Memory B cell (primary cell): Measurements from ENCODE around the gene LDLRAD4.

ENCODE experiments used
- ATAC-seq: fragments of 150-1000 bp; cut with Tn5 transposase; 2 replicates; pipeline ENCODE4 v1.10.0; 2021; ENCODE audit warnings: low read depth, mild to moderate bottlenecking, moderate library complexity
- DNase-seq, 2 donors: peaks; one replicate each; pipeline ENCODE4 v3.0.0; 2022; ENCODE audit warnings: low spot score in 2 of 2
- H3K27ac Mint-ChIP-seq: one replicate; pipeline ENCODE4 v1.8.0; 2022; ENCODE audit warnings: mild to moderate bottlenecking, moderate library complexity, mixed read lengths
- H3K27me3 Mint-ChIP-seq: one replicate; pipeline ENCODE4 v1.8.0; 2022; ENCODE audit warnings: mixed read lengths
- H3K36me3 Mint-ChIP-seq: one replicate; pipeline ENCODE4 v1.8.0; 2022; ENCODE audit warnings: mild to moderate bottlenecking, mixed read lengths
- H3K4me1 Mint-ChIP-seq: one replicate; pipeline ENCODE4 v1.8.0; 2022; ENCODE audit warnings: mixed read lengths
- H3K4me3 Mint-ChIP-seq: one replicate; pipeline ENCODE4 v1.8.0; 2022; ENCODE audit warnings: mild to moderate bottlenecking, moderate library complexity, mixed read lengths
- H3K9me3 Mint-ChIP-seq: one replicate; pipeline ENCODE4 v1.8.0; 2022; ENCODE audit warnings: mixed read lengths

Gene LDLRAD4

GRCh38 chr18:13407484-13407883 is 188.9 kb downstream of the LDLRAD4 start:
- Mint-ChIP-seq H3K27me3 (no peaks in the 10 kb centered on the region), H3K36me3 (no peaks in the 10 kb centered on the region), H3K27ac (no peak overlapping the region), H3K9me3 (peaks cover 7% of the 10 kb centered on the region), H3K4me3 (no peak overlapping the region), H3K4me1 (no peaks in the 10 kb centered on the region)
- no peak for ATAC-seq
- DNase-seq: no peak

DNA sequence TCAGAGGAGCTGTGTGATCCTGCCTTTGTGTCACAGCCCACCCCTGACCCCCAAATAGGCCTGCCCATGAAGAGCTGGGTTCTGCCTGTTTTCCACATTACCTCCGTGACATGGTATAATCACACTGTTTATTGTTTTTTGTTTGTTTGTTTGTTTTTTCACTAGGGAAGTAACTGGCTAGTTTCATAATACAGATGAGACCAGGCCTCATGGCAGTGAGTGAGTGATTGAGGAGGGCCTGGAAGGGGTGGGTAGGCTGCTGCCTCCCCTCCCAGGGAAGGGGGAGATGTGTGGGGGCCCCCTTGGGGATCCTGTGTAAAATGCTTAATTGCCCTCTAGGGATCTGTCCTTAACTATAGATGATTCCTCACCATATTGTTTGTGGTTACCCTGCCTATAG is 190.5 kb downstream of the LDLRAD4 start:
- peaks cover 8% of the 10 kb centered on the region for H3K9me3 Mint-ChIP-seq
- no peaks in the 10 kb centered on the region for H3K27me3 Mint-ChIP-seq
- no peak for DNase-seq
- no peak overlapping the region for H3K27ac Mint-ChIP-seq
- no peaks in the 10 kb centered on the region for H3K4me1 Mint-ChIP-seq
- H3K4me3 Mint-ChIP-seq: no peak overlapping the region
- ATAC-seq: no peak
- H3K36me3 Mint-ChIP-seq: no peaks in the 10 kb centered on the region

DNA sequence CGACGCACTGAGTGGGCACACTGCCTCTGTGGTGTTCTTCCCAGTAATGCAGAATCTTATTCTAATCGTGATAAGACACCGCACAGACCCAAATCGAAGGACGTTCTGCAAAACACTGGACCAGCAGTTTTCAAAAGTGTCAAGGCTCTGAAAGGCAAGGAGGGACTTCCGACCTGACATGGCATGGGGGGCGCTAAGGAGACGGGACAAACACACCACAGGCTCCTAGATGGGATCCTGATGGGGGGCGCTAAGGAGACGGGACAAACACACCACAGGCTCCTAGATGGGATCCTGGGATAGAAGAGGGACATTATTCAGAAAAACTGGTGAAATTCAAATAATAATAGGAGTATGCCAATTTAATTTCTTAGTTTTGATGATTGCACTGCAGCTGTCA is 191.4 kb downstream of the LDLRAD4 start:
- H3K4me1 Mint-ChIP-seq: no peaks in the 10 kb centered on the region
- H3K36me3 Mint-ChIP-seq: no peaks in the 10 kb centered on the region
- no peak for ATAC-seq
- DNase-seq: no peak
- H3K27ac Mint-ChIP-seq: no peak overlapping the region
- H3K9me3 Mint-ChIP-seq: peaks cover 8% of the 10 kb centered on the region
- no peak overlapping the region for H3K4me3 Mint-ChIP-seq
- no peaks in the 10 kb centered on the region for H3K27me3 Mint-ChIP-seq

- ATAC-seq (no peak), DNase-seq (no peak)
- H3K4me3 Mint-ChIP-seq: no peak overlapping the region
- H3K9me3 Mint-ChIP-seq: peaks cover 8% of the 10 kb centered on the region
- no peaks in the 10 kb centered on the region for H3K36me3 Mint-ChIP-seq
- no peaks in the 10 kb centered on the region for H3K4me1 Mint-ChIP-seq
- H3K27me3 Mint-ChIP-seq: no peaks in the 10 kb centered on the region
- no peak overlapping the region for H3K27ac Mint-ChIP-seq
Measured at GRCh38 chr18:13410471-13410870, 191.9 kb downstream of the LDLRAD4 start.

- ATAC-seq: no peak
- no peaks in the 10 kb centered on the region for H3K36me3 Mint-ChIP-seq
- H3K4me3 Mint-ChIP-seq: no peak overlapping the region
- no peaks in the 10 kb centered on the region for H3K4me1 Mint-ChIP-seq
- H3K27me3 Mint-ChIP-seq: peaks cover 1% of the 10 kb centered on the region
- DNase-seq: no peak
- peaks cover 8% of the 10 kb centered on the region for H3K9me3 Mint-ChIP-seq
- H3K27ac Mint-ChIP-seq: no peak overlapping the region
Measured at GRCh38 chr18:13412017-13412416, 193.5 kb downstream of the LDLRAD4 start.

- peaks cover 3% of the 10 kb centered on the region for H3K27me3 Mint-ChIP-seq
- no peak for ATAC-seq
- no peak overlapping the region for H3K27ac Mint-ChIP-seq
- peaks cover 8% of the 10 kb centered on the region for H3K9me3 Mint-ChIP-seq
- H3K4me1 Mint-ChIP-seq: no peaks in the 10 kb centered on the region
- no peak for DNase-seq
- H3K4me3 Mint-ChIP-seq: no peak overlapping the region
- no peaks in the 10 kb centered on the region for H3K36me3 Mint-ChIP-seq
Measured at GRCh38 chr18:13412901-13413300, 194.3 kb downstream of the LDLRAD4 start.

- ATAC-seq (no peak), DNase-seq (no peak)
- no peaks in the 10 kb centered on the region for H3K4me1 Mint-ChIP-seq
- peaks cover 8% of the 10 kb centered on the region for H3K9me3 Mint-ChIP-seq
- H3K4me3 Mint-ChIP-seq: no peak overlapping the region
- H3K36me3 Mint-ChIP-seq: no peaks in the 10 kb centered on the region
- no peak overlapping the region for H3K27ac Mint-ChIP-seq
- H3K27me3 Mint-ChIP-seq: peaks cover 5% of the 10 kb centered on the region
Measured at GRCh38 chr18:13414102-13414501, 195.5 kb downstream of the LDLRAD4 start.

GRCh38 chr18:13414521-13414920 is 196.0 kb downstream of the LDLRAD4 start:
- H3K27ac Mint-ChIP-seq: no peak overlapping the region
- H3K4me1 Mint-ChIP-seq: no peaks in the 10 kb centered on the region
- H3K4me3 Mint-ChIP-seq: no peak overlapping the region
- no peaks in the 10 kb centered on the region for H3K36me3 Mint-ChIP-seq
- DNase-seq: no peak
- peaks cover 8% of the 10 kb centered on the region for H3K9me3 Mint-ChIP-seq
- H3K27me3 Mint-ChIP-seq: peaks cover 5% of the 10 kb centered on the region
- no peak for ATAC-seq

DNA sequence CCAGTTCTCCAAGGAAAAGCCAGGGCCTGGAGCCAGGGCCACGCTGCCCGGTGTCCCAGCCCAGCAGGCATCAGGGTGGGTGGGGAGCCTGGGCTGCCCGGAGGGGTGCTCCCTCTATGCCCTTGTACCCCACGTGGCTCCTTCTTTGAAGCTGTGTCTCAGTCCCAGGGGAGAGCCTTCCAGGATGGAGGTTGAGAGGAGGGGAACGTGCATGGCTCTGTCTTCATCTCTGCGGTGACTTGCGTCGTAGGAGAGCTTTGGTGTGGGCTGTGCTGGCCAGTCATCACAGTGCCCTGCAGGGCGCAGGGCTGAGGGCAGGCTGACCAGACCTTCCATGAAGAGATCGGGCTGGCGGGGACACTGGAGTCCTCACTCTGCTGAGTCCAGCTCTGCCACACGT is 197.2 kb downstream of the LDLRAD4 start:
- H3K27ac Mint-ChIP-seq: no peak overlapping the region
- H3K36me3 Mint-ChIP-seq: no peaks in the 10 kb centered on the region
- DNase-seq (no peak), ATAC-seq (no peak)
- peaks cover 8% of the 10 kb centered on the region for H3K9me3 Mint-ChIP-seq
- no peak overlapping the region for H3K4me3 Mint-ChIP-seq
- H3K27me3 Mint-ChIP-seq: peaks cover 5% of the 10 kb centered on the region
- H3K4me1 Mint-ChIP-seq: no peaks in the 10 kb centered on the region

DNA sequence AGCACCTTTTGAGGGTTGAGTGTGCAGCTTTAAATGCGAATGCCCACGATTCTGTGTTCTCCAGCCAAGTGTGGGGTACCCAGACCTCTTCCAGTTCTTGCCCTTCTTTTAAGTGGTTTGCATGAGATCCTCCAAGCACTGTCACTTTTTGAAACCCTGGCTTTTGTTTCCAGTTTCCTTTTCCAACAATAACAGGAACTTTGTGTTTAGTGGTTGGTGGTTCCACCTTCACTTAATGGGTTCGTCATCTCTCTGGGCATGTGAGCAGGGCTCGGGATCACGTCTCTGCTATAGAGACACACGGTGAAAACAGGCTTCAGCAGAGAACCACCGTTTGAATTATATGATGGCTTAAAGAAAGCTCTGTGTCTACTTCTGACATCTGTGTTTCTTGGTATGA is 197.6 kb downstream of the LDLRAD4 start:
- H3K4me3 Mint-ChIP-seq: no peak overlapping the region
- no peaks in the 10 kb centered on the region for H3K36me3 Mint-ChIP-seq
- peaks cover 8% of the 10 kb centered on the region for H3K9me3 Mint-ChIP-seq
- H3K27ac Mint-ChIP-seq: no peak overlapping the region
- ATAC-seq (no peak), DNase-seq (no peak)
- no peaks in the 10 kb centered on the region for H3K4me1 Mint-ChIP-seq
- H3K27me3 Mint-ChIP-seq: peaks cover 5% of the 10 kb centered on the region

GRCh38 chr18:13416848-13417247 is 198.3 kb downstream of the LDLRAD4 start:
- no peak for ATAC-seq
- H3K27ac Mint-ChIP-seq: no peak overlapping the region
- H3K4me3 Mint-ChIP-seq: no peak overlapping the region
- H3K36me3 Mint-ChIP-seq: no peaks in the 10 kb centered on the region
- H3K9me3 Mint-ChIP-seq: peaks cover 6% of the 10 kb centered on the region
- H3K4me1 Mint-ChIP-seq: no peaks in the 10 kb centered on the region
- DNase-seq: no peak
- peaks cover 5% of the 10 kb centered on the region for H3K27me3 Mint-ChIP-seq

GRCh38 chr18:13418013-13418710 is 199.6 kb downstream of the LDLRAD4 start:
- no peak for DNase-seq
- peaks cover 6% of the 10 kb centered on the region for H3K27me3 Mint-ChIP-seq
- H3K36me3 Mint-ChIP-seq: no peaks in the 10 kb centered on the region
- H3K9me3 Mint-ChIP-seq: no peaks in the 10 kb centered on the region
- no peak overlapping the region for H3K27ac Mint-ChIP-seq
- no peak overlapping the region for H3K4me3 Mint-ChIP-seq
- H3K4me1 Mint-ChIP-seq: no peaks in the 10 kb centered on the region
- ATAC-seq: no peak

DNA sequence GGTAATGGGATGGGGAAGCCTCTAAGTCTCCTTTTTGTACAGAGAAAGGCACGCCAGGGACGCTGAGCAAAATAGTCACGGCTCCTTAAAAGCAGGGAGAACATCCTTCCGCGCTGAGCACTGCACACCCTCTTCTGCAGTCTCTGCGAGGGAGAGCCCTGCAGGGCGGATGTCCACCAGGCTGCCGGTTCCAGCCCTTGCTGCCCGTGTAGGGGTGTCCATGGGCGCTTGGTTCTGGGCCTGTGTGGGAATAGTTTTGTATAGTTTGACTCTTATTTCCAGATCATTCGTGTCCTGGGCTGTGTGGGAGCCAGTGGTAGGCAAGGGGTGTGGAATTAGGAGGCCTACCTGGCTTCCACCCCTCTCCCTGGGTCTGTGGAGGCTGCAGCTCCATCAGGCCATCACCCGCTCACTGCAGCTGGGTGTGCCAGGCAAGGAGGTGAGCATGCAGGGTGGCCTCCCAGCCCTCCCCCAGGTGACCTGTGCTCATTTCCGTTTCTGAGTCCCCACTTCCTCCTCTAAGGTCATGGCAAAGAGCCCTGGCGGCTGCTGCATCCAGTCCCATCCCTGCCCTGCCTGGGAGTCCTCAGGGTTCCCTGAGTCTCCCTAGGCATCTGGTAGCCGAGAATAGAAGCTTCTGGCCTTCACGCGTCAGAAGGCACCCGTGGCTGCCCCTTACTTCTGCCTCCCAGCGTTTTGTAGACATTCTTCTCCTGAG is 202.6 kb downstream of the LDLRAD4 start:
- no peaks in the 10 kb centered on the region for H3K36me3 Mint-ChIP-seq
- H3K9me3 Mint-ChIP-seq: no peaks in the 10 kb centered on the region
- H3K4me3 Mint-ChIP-seq: no peak overlapping the region
- DNase-seq: no peak
- no peak for ATAC-seq
- H3K27me3 Mint-ChIP-seq: peaks cover 11% of the 10 kb centered on the region
- H3K4me1 Mint-ChIP-seq: no peaks in the 10 kb centered on the region
- H3K27ac Mint-ChIP-seq: no peak overlapping the region

DNA sequence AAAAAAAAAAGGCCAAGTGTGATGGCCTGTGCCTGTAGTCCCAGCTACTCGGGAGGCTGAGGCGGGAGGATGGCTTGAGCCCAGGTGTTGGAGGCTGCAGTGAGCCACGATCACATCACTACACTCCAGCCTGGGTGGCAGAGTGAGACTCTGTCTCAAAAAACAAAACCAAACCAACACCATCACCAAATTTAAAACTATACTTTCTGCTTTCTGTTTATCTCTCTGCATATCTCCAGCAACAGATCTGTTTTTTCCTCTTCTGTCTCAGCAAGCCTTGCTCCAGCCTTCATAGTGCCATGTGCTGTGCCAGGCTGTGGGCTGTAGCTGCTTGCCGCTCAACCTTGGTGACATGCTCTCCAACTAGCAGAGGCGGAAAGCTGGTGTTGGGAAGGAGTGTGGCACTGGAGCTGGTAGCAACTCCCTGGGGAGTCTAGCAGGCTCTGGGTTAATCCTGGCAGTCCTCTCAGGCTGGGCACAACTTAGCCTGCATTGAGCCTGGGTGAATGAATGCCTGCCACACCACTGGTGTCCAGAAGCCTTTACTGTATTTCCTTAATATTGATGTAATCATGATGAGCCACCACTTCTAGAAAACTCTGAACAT is 204.1 kb downstream of the LDLRAD4 start:
- ATAC-seq: no peak
- peaks cover 10% of the 10 kb centered on the region for H3K27me3 Mint-ChIP-seq
- H3K4me3 Mint-ChIP-seq: no peak overlapping the region
- H3K4me1 Mint-ChIP-seq: no peaks in the 10 kb centered on the region
- H3K27ac Mint-ChIP-seq: no peak overlapping the region
- no peaks in the 10 kb centered on the region for H3K9me3 Mint-ChIP-seq
- no peaks in the 10 kb centered on the region for H3K36me3 Mint-ChIP-seq
- DNase-seq: no peak
